Measurements from ENCODE around the gene C7orf25.

GRCh38 chr7:42906181-42906580, 5.7 kb downstream of the C7orf25 start:
- TF ChIP-seq CTCF (IDR thresholded peaks at IDR 0.05) (no peak), POLR2A (IDR thresholded peaks at IDR 0.05) (no peak)
